Islet precursor cell (in vitro differentiated cells): ENCODE measurements around the gene GPBP1.
"Not testable (repeated sequence)": the region's sequence is repeated elsewhere in the genome, so short reads cannot be mapped to it uniquely, and the experiment has no call there.

Source experiments
- DNase-seq: peaks from one replicate; pipeline ENCODE4 v3.0.0-alpha.2; 2018

Gene GPBP1

DNA sequence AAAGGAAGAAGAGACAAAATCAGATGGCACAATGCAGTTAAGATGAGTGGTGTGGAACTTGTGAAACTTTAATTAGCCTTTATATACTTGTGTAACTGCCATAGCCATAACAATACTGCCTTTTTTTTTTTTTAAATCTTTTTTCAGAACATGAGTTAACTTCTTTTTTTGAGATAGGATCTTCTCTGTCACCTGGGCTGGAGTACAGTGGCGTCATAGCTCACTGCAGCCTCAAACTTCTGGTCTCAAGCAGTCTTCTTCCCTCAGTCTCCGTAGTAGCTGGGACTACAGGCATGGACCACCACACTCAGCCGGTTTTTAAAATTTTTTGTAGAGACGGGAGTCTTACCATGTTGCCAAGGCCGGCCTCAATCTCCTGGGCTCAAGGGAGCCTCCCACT lies 37.2 kb downstream of the GPBP1 start:
- no peak for DNase-seq

DNA sequence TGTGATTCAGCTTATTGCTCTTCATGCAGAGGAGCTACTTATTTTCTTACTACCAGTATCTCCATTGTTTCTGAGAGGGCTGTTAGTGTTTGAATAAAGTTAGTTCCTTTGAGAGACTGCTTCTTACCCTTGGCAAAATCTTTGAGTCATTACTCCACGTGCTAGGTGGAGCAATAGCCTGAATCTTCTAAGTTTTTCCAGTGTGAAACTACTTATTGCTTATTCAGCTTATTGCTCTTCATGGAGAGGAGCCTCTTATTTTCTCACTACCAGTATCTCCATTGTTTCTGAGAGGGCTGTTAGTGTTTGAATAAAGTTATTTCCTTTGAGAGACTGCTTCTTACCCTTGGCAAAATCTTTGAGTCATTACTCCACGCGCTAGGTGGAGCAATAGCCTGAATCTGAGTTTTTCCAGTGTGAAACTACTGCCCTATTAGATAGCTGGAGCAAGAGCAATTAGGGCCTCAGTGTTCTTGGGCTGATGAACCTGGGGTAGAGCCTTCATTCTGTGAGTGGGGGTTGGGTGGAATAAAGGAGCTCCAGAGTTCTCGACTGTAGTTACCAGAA lies 41.9 kb downstream of the GPBP1 start:
- DNase-seq, result no peak

DNA sequence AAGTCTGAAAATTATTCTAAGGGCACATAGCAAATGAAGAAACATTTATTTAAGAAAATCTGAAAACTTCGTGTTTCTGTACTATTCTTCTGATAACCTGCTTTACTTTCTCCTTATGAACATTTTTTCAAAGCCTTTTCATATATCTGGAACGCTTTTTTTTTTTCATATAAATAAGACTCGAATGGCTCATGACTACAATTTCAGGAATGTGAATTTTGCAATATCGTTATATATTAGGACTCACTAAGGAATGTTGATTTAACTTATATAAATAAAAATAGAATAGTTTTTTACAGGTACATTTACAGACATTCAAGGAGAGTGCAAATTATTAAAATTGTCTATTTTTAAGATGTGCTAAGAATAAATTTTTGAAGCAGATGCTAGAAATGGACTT lies 42.9 kb downstream of the GPBP1 start:
- no peak for DNase-seq

DNA sequence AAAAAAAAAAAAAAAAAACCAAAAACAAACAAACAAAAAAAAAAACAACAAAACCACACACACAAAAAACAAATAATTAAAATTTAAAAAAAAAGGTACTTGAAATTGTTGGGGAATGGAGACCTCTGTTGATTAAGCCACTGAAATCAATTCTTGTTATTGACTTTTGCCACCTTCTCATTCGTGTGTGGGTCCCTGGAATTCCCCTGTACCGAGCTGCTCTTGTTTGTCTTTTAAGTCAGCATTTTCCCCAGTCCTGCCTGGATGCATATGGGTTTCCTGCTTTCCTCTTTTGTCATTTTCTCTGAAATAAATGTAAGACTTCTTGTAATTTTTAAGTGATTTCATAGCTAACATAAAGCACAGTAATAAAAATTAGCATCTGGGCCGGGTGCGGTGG lies 45.5 kb downstream of the GPBP1 start:
- no peak for DNase-seq

DNA sequence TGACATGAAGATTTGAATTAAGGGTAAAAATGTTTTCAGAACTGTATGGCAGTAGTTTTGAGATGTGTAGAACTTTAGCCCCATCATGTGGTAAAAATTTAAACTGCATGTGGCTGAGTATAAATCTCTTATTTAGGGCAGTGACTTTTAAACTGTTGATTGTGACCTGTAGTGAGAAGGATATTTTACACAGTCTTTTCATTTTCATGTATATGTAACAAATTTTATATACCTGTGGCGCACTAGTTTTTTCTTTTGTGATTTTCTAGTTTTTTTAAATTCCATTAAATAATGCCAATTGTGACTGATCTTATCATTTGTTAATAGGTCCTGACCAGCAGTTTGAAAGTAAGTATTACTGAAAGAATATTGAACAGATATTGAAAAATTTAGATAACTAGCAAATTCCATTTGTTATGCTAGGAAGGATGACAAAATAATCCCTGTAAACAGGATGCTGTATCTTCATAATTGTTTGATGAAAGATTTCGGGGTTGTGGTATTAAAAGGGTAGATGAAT lies 47.2 kb downstream of the GPBP1 start:
- no peak for DNase-seq

DNA sequence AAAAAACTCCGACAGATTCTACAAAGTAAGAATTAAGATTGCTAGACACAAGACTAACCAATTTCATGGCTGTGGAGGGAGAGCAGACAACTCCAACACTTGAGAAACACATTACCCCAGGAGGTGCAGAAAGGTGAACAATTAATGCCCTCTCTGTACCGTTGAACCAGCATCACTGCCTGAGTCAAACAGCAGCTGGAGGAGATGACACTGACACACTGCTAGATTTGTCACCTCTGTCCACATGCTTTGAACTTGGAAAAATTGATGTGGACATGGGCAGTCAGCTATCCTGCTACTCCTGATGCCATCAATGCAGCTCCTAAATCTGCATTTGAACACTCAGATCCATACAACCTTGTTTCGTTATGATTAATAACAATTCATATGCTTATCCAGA lies 51.7 kb downstream of the GPBP1 start:
- DNase-seq, result no peak

DNA sequence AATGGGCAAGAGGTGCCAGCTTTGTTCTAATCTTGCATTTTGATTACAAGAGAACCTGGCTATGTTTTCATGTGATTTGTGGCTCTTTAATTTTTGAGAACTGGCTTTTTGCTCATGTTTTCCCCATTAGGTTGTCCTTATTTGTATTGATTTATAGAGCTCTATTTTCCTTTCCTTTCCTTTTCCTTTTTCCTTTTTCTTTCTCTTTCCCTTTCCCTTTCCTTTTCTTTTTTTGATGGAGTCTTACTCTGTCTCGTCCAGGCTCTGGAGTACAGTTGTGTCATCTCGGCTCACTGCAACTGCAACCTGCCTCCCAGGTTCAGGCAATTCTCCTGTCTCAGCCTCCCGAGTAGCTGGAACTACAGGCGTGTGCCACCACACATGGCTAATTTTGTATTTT lies 55.5 kb downstream of the GPBP1 start:
- no peak for DNase-seq

DNA sequence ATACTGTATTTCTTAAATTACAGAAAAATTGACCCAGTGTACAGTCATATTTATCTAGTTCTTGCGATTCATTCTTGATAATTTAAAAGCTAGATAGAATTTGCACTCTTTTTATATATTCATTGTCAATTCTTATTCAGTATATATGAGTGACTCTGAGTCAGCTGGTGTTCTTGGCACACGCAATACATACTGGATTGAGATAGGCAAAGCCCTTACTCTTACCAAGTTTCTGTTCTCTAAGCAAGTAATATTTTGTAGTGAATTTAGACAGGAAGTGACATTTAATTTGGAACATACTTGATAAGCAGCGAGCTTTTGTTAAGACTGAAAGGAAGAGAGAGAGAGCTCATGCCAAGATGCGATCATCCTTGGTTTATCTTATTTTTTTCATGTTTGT lies 57.7 kb downstream of the GPBP1 start:
- DNase-seq, result no peak

DNA sequence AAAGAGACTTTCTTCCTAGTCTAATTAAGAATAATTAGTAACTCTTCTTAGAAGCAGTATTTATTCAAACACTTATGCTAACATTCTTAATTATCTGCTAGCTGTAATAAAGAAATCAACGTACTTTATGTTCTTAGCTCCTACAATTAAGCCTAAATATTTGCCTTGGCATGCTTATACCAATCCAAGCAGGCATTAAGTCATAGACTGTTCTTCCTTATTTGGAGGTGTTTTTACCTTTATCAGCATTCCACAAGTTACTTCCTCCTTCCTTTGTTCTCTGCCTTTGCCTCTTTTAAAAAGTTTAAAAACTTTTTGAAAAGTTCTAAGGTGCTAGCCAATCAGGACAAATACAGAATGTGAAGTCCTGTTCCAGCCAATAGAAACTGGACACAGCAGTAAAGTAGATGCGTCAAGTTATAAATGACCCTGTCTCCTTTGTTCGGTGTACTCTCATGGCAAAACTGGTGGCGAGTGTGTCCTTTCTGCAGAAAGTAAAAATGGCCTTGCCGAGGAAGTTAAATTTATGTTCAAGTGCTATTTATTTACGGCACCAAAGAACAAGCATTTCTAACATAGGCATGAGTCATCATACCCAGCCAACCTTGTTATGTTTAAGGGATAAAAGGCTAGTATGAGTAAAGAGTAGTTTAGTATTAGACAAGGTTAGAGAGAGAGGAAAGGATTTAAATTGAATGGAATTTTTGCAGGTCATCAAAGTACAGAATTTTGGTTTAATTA lies 58.6 kb downstream of the GPBP1 start:
- DNase-seq, result no peak

DNA sequence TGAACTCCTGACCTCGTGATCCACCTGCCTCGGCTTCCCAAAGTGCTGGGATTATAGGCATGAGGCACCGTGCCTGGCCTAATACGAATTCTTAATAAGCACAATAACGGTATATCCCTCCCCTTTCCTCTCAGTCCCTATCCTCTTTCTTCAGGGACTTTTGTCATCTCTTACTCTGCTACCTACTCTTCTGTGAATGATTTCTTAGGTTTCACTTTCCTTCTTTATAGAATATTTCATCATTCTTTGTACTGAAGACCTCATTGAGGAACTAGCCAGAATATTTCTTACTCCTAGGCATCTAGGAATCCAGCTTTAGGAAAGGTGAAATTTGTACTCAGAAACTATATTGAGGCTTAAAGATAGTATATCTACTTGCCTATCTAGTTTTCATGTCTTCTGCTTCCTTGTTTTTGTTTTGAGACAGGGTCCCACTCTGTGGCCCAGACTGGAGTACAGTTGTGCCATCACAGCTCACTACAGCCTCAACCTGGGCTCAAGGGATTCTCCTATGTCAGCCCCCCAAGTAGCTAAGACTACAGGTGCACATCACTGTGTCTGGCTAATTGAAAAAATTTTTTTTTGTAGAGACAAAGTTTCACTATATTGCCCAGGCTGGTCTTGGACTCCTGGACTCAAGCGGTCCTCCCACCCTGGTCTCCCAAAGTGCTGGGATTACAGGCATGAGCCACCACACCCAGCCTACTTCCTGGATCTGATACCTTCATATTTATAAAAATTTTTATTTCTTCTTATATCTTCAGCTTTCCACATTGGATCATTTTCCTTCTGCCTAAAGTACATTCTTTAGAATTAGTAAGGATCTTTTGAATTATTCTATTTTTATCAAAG lies 69.7 kb downstream of the GPBP1 start:
- DNase-seq, result no peak

DNA sequence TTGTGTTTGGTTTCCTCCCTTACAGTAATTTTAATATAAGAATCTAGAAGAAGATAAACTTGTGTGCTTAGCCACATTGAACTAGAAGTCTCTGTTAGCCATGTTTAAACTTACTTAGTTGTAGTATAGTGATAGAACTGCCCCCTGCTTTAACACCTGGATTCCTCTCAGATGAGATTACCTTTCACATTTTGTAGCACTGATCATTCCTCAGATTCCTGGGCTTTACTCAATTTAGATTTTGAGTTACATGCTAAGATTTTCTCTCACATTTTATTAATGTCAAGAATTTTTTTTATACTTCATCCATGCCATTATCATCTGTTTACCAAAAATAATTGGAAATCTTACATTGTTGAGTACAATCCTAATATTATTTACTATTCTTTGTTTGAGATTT lies 70.5 kb downstream of the GPBP1 start:
- DNase-seq, result no peak

DNA sequence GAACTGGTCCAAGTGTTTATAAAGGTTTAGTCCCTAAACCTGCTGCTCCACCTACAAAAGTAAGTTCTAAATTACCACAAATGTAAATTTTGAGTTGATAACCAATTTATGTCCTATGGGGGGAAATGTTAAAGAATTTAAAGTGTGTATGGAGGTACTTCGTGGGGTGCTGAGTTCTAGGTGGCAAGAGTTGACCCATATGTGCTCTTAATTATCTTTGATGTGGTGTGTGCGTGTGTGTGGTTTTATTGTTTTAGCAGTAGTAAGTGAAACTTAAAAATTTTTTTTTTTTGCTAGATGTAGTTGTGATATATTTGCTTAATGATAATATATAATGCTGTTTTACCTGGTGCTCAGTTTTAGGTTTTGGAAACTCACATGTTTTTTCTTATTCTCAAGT lies 72.6 kb downstream of the GPBP1 start:
- DNase-seq, result no peak

DNA sequence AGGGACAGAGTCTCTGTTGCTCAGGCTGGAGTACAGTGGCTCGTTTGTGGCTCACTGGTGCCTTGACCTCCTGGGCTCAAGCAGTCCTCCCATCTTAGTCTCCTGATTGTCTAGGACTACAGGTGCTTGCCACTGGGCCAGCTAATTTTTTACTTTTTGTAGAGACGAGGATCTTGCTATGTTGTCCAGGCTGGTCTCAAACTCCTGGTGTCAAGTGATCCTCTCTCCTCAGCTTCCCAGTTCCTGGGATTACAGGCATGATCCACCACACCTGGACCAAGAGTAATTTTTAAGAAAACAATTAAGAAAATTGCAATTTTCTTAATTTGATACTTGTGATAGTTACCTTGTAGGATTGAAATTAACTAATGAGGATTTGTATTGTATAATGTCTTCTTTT lies 73.9 kb downstream of the GPBP1 start:
- DNase-seq, result no peak

DNA sequence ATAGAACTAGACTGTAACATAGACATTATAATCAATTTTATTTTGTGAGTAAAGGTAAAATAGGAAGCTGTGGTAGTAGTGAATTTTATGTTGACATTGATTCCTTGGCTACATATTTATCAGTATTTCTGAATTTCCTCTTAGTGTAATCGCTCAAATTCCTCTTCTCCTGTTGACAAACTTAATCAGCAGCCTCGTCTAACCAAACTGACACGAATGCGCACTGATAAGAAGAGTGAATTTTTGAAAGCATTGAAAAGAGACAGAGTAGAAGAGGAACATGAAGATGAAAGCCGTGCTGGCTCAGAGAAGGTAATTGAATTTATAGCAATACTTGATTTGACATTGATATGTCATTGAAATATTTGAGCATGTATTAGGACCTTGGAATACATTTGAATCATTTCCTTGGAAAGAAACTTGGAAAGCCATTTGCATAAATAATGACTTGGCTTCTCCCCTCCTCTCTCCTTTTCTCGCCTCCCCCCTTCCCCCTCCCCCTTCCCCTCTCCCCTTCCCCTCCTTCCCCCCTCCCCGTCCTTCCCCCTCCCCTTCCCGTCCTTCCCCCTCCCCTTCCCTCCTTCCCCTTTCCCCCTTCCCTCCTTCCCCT lies 75.5 kb downstream of the GPBP1 start:
- DNase-seq, result no peak

DNA sequence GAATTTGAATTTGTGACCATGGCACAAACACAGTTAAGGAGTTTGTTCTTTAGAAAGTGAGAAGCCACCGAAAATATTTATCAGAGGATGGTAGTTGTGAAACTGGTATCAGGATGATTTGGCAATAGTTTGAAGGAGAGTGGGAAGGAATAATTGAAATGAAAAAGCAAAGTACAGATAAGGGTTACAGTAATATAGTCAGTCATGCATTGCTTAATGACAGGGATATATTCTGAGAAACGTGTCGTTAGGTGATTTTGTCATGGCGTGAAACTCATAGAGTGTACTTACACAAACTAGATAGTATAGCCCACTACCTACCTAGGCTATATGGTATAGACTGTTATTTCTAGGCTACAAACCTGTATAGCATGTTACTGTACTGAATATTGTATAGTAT lies 84.2 kb downstream of the GPBP1 start:
- no peak for DNase-seq

DNA sequence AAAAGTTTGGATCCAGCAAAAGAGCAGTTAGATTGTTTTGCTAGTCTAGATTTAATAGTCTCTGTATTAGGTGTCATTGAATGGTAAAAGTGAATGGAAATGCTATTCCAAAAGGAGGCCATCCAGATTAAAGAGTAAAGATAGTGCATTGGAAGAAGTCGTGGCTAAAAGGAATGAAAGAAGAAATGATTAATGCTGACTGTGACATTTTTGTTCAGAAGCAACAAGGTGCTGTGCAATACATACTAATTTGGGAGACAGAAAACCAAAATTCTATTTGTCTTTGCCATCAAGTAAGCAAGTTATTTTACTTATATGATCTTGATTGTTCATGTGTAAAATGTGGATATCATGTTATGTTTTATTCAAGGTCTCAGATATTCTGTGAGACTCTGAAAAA lies 85.1 kb downstream of the GPBP1 start:
- DNase-seq, result no peak

DNA sequence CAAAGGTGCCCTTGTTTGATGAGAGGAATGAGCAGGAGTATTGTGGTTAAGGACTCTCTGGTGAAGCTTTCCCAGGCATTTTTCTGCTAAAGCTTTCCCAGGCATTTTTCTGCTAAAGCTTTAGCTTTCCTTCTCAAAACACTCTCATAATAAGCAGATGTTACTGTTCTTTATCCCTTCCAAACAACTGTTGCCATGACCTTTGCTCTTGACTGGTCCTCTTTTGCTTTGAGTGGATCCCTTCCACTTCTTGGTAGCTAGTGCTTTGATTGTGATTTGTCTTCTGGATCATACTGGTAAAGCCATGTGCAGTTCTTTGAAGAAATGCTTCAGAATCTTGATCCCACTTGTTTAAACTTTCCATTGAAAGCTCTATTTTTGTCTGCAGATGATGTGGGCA lies 85.8 kb downstream of the GPBP1 start:
- no peak for DNase-seq

DNA sequence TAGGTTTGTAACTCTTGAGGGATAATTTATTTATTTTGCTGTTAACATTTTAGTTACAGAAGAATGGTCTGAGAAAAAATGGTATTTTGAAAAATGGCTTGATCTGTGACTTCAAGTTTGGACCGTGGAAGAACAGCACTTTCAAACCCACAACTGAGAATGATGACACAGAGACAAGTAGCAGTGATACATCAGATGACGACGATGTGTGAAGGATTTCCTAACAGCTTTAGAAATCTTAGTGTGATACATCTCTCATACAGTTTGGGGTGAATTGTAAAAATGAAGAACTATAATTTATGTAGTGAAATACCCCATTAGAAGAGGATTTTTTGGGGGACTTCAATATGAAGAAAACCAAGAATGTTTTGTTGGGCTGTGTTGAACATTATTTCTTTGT lies 88.7 kb downstream of the GPBP1 start:
- DNase-seq, result no peak

DNA sequence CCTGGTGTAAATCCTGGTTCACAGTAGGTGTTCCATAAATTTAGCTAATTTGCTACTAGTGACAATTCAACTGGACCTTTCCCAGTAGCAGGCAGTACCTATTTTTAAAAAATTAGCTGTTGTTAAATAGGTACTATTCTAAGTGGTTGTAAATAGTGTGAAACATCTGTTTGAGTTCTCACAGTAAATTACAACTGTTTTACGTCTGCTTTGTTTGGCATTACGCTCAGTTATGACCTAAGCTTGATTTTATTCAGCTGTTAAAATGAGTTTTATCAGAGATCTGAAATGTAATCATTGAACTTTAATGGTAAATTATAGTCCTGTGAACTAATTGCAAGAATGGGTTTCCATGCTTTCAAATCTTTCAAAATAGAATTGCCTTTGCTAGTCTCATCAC lies 93.9 kb downstream of the GPBP1 start:
- DNase-seq, result no peak

DNA sequence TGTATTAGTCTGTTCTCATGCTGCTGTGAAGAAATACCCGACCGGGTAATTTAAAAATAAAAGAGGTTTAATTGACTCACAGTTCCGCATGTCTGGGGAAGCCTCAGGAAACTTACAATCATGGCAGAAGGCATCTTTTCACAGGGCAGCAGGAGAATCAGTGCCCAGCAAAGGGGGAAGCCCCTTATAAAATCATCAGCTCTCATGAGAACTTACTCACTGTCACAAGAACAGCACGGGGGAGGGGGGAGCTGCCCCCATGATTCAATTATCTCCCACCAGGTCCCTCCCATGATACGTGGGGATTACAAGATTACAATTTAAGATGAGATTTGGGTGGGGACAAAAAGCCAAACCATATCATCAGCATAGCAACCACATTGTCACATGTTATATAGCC lies 102.5 kb downstream of the GPBP1 start:
- DNase-seq, result no peak

DNA sequence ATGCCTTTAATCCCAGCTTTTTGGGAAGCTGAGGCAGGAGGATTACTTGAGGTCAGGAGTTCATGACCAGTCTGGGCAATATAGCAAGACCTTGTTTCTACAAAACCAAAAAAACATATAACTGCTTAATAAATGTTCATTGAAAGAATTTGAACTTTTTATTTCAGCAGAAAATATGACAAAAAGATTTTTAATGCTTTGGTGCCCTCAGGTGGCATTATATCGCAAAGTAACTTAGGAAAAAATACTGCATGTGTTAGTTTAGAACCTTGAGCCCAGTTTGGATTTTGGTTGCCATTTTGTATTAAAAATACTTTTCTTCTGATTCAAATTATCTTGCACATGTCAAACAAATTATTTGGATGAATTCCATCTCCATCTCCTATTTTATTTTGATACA lies 103.2 kb downstream of the GPBP1 start:
- no peak for DNase-seq

DNA sequence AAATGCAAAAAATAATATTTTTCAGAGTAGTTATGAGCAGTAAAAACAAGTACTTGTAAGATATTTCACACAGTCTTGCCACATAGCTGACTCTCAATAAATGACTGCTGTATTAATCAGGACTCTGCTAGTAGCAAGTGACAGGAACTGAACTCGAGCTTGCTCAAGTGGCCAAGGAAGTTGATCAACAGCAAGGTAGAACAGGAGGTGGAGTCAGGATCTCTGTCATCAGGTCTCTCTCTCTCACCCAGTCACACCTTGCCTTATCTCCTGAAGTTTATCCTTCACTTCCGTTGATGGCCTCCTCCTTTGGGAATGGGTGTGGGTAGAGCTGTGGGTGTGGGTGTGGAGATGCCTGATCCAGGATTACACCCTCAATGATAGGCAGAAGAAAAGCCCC lies 107.0 kb downstream of the GPBP1 start:
- DNase-seq, result no peak

DNA sequence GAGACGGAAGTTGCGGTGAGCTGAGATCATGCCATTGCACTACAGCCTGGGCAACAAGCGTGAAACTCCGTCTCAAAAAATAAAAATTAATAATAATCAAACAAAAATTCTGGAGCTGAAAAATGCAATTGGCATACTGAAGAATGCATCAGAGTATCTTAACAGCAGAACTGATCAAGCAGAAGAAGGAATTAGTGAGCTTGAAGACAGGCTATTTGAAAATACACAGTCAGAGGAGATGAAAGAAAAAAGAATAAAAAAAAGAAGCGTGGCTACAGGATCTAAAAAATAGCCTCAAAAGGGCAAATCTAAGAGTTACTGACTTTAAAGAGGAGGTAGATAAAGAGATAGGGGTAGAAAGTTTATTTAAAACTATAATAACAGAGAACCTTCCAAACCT lies 111.2 kb downstream of the GPBP1 start:
- DNase-seq, result not testable (repeated sequence)

DNA sequence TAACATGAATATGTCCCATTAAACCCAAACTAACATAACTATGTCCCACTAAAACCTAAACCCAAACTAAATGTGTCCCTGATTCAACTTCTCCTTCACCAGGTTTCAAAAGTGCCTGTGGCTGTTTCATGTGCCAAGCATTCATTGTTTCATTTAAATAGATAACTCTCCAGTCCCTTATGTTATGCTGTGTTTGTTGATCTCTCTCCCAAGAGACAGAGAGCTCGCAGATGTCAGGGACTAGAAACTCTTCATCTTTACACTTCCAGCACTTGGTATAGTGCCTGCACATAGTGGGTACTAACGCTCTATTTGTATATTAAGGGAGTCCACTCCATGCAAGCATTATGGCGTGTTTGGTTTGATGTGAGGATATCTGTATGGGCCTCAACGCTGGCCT lies 118.0 kb downstream of the GPBP1 start:
- DNase-seq, result no peak
